Measurements from ENCODE around the gene GFRAL.

The GFRAL gene

GRCh38 chr6:55433446-55434130 lies 106.3 kb downstream of the GFRAL start:
- DNase-seq (ENCODE audit: low read depth in 3 of 3) = no peak

GRCh38 chr6:55437141-55437540 lies 109.9 kb downstream of the GFRAL start:
- no peak for DNase-seq (ENCODE audit: low read depth in 3 of 3)

- DNase-seq (ENCODE audit: low read depth in 3 of 3) = no peak
These were observed 110.9 kb downstream of the GFRAL start for GRCh38 chr6:55438203-55438602.

- DNase-seq (ENCODE audit: low read depth in 3 of 3) = no peak
These were observed 116.2 kb downstream of the GFRAL start for GRCh38 chr6:55443238-55444134.

- no peak for DNase-seq (ENCODE audit: low read depth in 3 of 3)
These were observed 118.5 kb downstream of the GFRAL start for GRCh38 chr6:55445648-55446204.

- DNase-seq (ENCODE audit: low read depth in 3 of 3) = no peak
These were observed 120.6 kb downstream of the GFRAL start for GRCh38 chr6:55447891-55448290.

GRCh38 chr6:55448451-55448850 lies 121.2 kb downstream of the GFRAL start:
- no peak for DNase-seq (ENCODE audit: low read depth in 3 of 3)

GRCh38 chr6:55449225-55449624 lies 122.0 kb downstream of the GFRAL start:
- no peak for DNase-seq (ENCODE audit: low read depth in 3 of 3)

GRCh38 chr6:55450005-55450404 lies 122.7 kb downstream of the GFRAL start:
- no peak for DNase-seq (ENCODE audit: low read depth in 3 of 3)
